SK-N-SH (cell line): Measurements from ENCODE around the gene ZNF768.

ENCODE experiments used
- CTCF ChIP-seq: fragments of 200-600 bp; sonication (generic); IDR thresholded peaks from 2 replicates; pipeline ENCODE4 v1.6.1; 2017; ENCODE audit warnings: antibody characterized with exemption, mild to moderate bottlenecking, moderate library complexity
- EP300 ChIP-seq, 2 experiments: IDR thresholded peaks; 2 replicates each; pipeline versions ENCODE4 v1.4.0 to v1.6.1; 2012; ENCODE audit warnings: borderline replicate concordance in 1 of 2, low read depth in 1 of 2, low read length in 1 of 2
- MXI1 ChIP-seq: IDR thresholded peaks from 2 replicates; pipeline ENCODE4 v1.6.1; 2012; ENCODE audit warnings: mild to moderate bottlenecking, low read depth, low read length, improper control_type of control experiment
- PBX3 ChIP-seq: IDR thresholded peaks from 2 replicates; pipeline ENCODE4; 2012
- RCOR1 ChIP-seq: fragments of 150-350 bp; IDR thresholded peaks from 2 replicates; pipeline ENCODE4 v1.6.1; 2017; ENCODE audit warnings: antibody characterized with exemption, low read length
- RXRA ChIP-seq: IDR thresholded peaks from 2 replicates; pipeline ENCODE4 v1.4.0; 2012; ENCODE audit warnings: low read depth, mild to moderate bottlenecking, borderline replicate concordance
- TAF1 ChIP-seq: IDR thresholded peaks from 2 replicates; pipeline ENCODE4 v1.6.1; 2012; ENCODE audit warnings: low read depth, mild to moderate bottlenecking, low read length, moderate library complexity, borderline replicate concordance

GRCh38 chr16:30553393-30553899 is 27.1 kb upstream of the ZNF768 start:
- no peak for TF ChIP-seq TAF1
- no peak for TF ChIP-seq EP300 (IDR thresholded peaks at IDR 0.05; ENCODE audit: borderline replicate concordance in 1 of 2, low read depth in 1 of 2, low read length in 1 of 2)
- TF ChIP-seq MXI1 = no peak
- TF ChIP-seq RCOR1 = no peak
- no peak for TF ChIP-seq CTCF
- TF ChIP-seq PBX3 = no peak
- TF ChIP-seq RXRA = no peak
